ENCODE results near the gene KIF19. TPM values are rescaled to one million over a fixed set of nuclear protein-coding genes. Genes with fewer than 3 reads are reported as not detected.

Gene KIF19
- total RNA-seq, 1 donor: not detected

- Histone ChIP-seq H3K36me3 (ENCODE audit: insufficient read depth, low read length) (no peaks in the 10 kb centered on the region), H3K4me2 (ENCODE audit: insufficient read depth, low read length) (no peak overlapping the region), H2AFZ (ENCODE audit: low read length) (no peak overlapping the region), H3K27ac (ENCODE audit: low read depth, low read length) (no peak overlapping the region), H3K27me3 (ENCODE audit: insufficient read depth, low read length) (peaks cover 20% of the 10 kb centered on the region), H3K4me1 (ENCODE audit: insufficient read depth, low read length) (no peaks in the 10 kb centered on the region), H4K20me1 (ENCODE audit: insufficient read depth, low read length) (no peaks in the 10 kb centered on the region), H3K4me3 (ENCODE audit: insufficient read depth, low read length) (no peak overlapping the region), H3K9me3 (ENCODE audit: low read depth, low read length) (no peaks in the 10 kb centered on the region), H3K79me2 (ENCODE audit: insufficient read depth, low read length) (no peaks in the 10 kb centered on the region)
- no peak for DNase-seq (ENCODE audit: insufficient read length, low spot score, missing footprints)
- TF ChIP-seq CTCF (IDR thresholded peaks at IDR 0.05; ENCODE audit: extremely low read depth, low read depth, low read length): no peak
Observed at GRCh38 chr17:74357466-74357809, 31.4 kb downstream of the KIF19 start.

- H3K4me2 ChIP-seq (ENCODE audit: insufficient read depth, low read length): no peak overlapping the region
- H2AFZ ChIP-seq (ENCODE audit: low read length): no peak overlapping the region
- H3K36me3 ChIP-seq (ENCODE audit: insufficient read depth, low read length): no peaks in the 10 kb centered on the region
- H3K27me3 ChIP-seq (ENCODE audit: insufficient read depth, low read length): peaks cover 17% of the 10 kb centered on the region
- no peak overlapping the region for H3K4me3 ChIP-seq (ENCODE audit: insufficient read depth, low read length)
- no peaks in the 10 kb centered on the region for H3K79me2 ChIP-seq (ENCODE audit: insufficient read depth, low read length)
- H3K4me1 ChIP-seq (ENCODE audit: insufficient read depth, low read length): no peaks in the 10 kb centered on the region
- DNase-seq (ENCODE audit: insufficient read length, low spot score, missing footprints): no peak
- H3K9me3 ChIP-seq (ENCODE audit: low read depth, low read length): no peaks in the 10 kb centered on the region
- H4K20me1 ChIP-seq (ENCODE audit: insufficient read depth, low read length): no peaks in the 10 kb centered on the region
- no peak for TF ChIP-seq CTCF (IDR thresholded peaks at IDR 0.05; ENCODE audit: extremely low read depth, low read depth, low read length)
- no peak overlapping the region for H3K27ac ChIP-seq (ENCODE audit: low read depth, low read length)
Observed at GRCh38 chr17:74358697-74359096, 32.7 kb downstream of the KIF19 start.

GRCh38 chr17:74359916-74360315 lies 33.9 kb downstream of the KIF19 start:
- peaks cover 17% of the 10 kb centered on the region for H3K27me3 ChIP-seq (ENCODE audit: insufficient read depth, low read length)

GRCh38 chr17:74360899-74361229 lies 34.8 kb downstream of the KIF19 start:
- Histone ChIP-seq H3K9me3 (ENCODE audit: low read depth, low read length) (no peaks in the 10 kb centered on the region), H3K36me3 (ENCODE audit: insufficient read depth, low read length) (no peaks in the 10 kb centered on the region), H2AFZ (ENCODE audit: low read length) (no peak overlapping the region), H4K20me1 (ENCODE audit: insufficient read depth, low read length) (no peaks in the 10 kb centered on the region), H3K27ac (ENCODE audit: low read depth, low read length) (no peak overlapping the region), H3K4me3 (ENCODE audit: insufficient read depth, low read length) (no peak overlapping the region), H3K4me2 (ENCODE audit: insufficient read depth, low read length) (no peak overlapping the region), H3K79me2 (ENCODE audit: insufficient read depth, low read length) (no peaks in the 10 kb centered on the region), H3K27me3 (ENCODE audit: insufficient read depth, low read length) (peaks cover 16% of the 10 kb centered on the region), H3K4me1 (ENCODE audit: insufficient read depth, low read length) (no peaks in the 10 kb centered on the region)
- no peak for DNase-seq (ENCODE audit: insufficient read length, low spot score, missing footprints)
- no peak for TF ChIP-seq CTCF (IDR thresholded peaks at IDR 0.05; ENCODE audit: extremely low read depth, low read depth, low read length)

More at GRCh38 chr17:74359916-74360315, 33.9 kb downstream of the KIF19 start:
- H2AFZ ChIP-seq (ENCODE audit: low read length): no peak overlapping the region
- DNase-seq (ENCODE audit: insufficient read length, low spot score, missing footprints): no peak
- H3K79me2 ChIP-seq (ENCODE audit: insufficient read depth, low read length): no peaks in the 10 kb centered on the region
- H3K27ac ChIP-seq (ENCODE audit: low read depth, low read length): no peak overlapping the region
- H4K20me1 ChIP-seq (ENCODE audit: insufficient read depth, low read length): no peaks in the 10 kb centered on the region
- no peak for TF ChIP-seq CTCF (IDR thresholded peaks at IDR 0.05; ENCODE audit: extremely low read depth, low read depth, low read length)
- H3K4me3 ChIP-seq (ENCODE audit: insufficient read depth, low read length): no peak overlapping the region
- no peak overlapping the region for H3K4me2 ChIP-seq (ENCODE audit: insufficient read depth, low read length)
- H3K9me3 ChIP-seq (ENCODE audit: low read depth, low read length): no peaks in the 10 kb centered on the region
- no peaks in the 10 kb centered on the region for H3K4me1 ChIP-seq (ENCODE audit: insufficient read depth, low read length)
- H3K36me3 ChIP-seq (ENCODE audit: insufficient read depth, low read length): no peaks in the 10 kb centered on the region

Data from osteoblast (primary cell).